GM12891 (cell line): ENCODE results near the gene DELE1.

Source experiments
- POLR2AphosphoS5 ChIP-seq: IDR thresholded peaks from 2 replicates; pipeline ENCODE4 v1.6.1; 2011; ENCODE audit warnings: low read depth, low read length, control low read depth
- POU2F2 ChIP-seq: IDR thresholded peaks from 2 replicates; pipeline ENCODE4 v1.6.1; 2011; ENCODE audit warnings: low read depth, mild to moderate bottlenecking, control low read depth, low read length, moderate library complexity

DNA sequence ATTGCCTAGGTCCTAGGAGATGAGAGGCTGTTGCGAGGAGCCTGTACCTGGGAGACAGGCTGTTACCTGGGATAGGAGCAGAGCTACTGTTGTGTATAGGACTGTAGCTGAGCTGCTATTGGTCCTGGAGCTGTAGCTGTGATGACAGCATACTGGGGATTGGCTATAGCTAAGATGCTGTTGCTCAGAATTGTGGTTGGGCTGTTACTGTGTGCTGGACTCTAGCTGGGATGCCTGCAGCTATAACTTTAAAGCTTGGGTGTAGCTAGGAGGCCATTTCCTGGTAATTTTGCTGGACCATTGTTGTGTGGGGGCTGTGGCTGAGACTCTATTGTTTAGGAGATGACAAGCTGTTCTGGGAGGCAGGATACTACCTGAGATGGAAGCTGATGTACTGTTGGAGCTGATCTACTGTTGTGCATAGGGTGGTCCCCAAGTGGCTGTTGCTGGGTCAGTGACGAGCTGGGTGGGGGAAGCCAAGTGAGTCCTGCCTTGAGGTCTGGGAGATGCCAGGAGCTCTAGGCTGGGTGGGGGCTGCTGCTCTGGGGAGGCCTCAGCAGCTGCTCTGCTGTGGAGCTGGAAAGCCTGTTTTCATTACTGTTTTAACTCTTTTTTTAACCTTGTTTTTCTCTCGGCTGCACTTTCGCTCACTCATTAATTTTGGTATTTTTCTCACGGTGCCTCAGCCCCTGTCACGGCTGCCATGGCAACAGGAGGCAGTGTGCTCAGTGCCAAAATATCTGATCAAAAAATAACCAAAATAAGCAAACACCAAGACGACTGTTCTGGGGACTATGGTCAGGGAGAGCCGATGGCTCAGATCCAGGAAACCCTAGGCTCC is 42.5 kb upstream of the DELE1 start:
- TF ChIP-seq POU2F2, result no peak
- no peak for TF ChIP-seq POLR2AphosphoS5
